HG03521 (cell line): ENCODE measurements around the gene ABHD6.

Experiments used
- ATAC-seq: cut with Tn5 transposase; IDR thresholded peaks from one replicate; pipeline ENCODE4 v1.9.1; 2021; ENCODE audit warnings: mild to moderate bottlenecking, moderate library complexity; ENCODE audit not compliant: unreplicated experiment

ABHD6 gene

DNA sequence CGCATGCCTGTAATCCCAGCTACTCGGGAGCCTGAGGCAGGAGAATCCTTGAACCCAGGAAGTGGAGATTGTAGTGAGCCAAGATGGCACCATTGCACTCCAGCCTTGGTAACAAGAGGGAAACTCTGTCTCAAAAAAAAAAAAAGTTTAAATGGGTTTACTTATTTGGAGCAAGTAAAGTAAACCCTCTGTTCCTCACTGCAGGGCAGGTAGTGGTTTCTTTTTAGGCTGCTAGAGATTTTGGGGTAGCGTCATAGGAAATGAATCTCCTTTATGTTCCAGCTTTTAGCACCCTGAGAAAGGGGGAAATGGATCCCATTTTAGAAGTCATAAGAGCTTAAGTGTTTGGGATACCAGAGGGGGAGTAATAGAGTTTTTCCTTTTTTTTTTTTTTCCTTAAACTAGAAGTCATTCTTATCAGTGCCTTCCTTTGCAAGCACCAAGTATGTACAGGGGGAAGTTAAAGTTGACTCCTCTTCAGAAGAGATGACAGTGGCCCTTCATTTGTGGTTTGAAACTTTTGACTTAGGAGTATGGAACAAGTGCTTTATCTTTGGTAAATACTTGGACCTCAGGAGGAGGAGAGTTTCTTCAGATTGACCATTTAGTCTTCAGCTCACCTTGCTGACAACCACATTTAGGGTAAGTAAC lies 103.1 kb downstream of the ABHD6 start:
- ATAC-seq, result no peak

GRCh38 chr3:58341376-58341775 lies 103.8 kb downstream of the ABHD6 start:
- ATAC-seq, result no peak

DNA sequence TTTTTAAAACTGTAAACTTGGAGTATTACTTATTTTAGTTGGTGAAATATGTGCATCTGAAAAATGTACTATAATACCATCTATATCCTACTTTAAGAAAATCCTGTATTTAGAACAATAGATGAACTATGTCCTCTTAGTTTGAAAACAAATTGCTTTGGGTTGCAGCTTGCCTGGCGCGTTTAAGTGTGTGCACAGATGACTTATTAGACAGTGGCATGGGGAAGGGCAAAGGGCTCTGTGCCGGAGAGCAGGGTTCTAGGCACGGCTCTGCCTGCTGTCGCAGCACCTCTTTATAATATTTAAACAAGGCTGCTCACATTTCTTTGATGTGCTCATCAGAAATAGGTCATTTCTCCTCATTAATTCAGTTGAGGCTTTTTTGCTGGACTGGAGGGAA lies 105.1 kb downstream of the ABHD6 start:
- ATAC-seq, result no peak
